ENCODE results near the gene PNPLA3.

PNPLA3 gene

DNA sequence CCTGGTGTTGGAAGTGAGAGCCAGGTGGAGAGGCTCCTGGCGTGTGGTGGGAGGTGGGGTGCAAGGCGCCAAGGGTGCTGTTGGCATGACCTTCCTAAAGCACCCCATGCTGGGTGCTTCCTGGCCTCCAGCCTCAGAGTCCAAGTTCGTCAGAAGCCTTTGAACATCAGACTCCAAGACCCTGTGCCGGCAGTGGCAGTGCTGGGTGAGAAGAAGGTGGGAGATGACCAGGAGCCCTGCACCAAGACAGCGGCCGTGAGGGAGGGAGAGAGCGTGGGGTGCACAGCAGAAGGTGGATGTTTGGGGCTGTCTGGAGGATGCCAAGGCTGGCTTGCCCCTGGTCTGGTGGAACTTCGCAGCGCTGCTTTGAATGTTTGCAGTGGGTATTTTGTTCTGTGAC lies 70.8 kb downstream of the PNPLA3 start:
- no peak for DNase-seq

DNA sequence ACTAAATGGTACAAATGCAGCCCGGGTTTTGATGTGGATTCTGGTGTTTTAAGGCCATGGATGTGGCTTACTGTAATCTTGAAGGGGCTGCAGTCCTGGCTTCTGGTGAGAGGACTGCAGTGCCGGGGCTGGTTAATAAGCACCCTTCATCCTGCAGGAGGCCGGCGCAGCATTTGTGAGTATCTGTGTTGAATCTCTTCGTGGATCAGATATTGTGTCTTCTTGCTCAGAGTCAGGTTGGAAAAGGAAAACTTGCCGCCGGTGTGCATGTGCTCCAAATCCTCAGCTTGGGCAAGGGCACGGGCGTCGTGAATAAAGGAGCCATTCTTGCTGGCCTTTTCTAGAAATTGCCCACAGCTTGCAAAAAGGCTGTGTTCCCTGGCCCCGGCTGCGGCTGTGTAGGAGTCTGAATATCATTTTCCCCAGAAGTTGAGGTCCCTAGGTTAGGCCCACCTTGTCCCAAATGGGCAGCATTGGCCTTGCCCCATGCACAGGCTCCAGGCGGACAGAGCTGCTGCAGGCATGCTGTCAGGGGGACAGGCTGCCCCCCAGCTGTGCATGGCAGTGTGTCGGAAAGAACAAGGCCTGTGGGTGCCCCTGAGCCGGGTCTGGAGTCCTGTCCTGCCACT lies 71.6 kb downstream of the PNPLA3 start:
- no peak for DNase-seq

- DNase-seq, result no peak
These were observed 72.2 kb downstream of the PNPLA3 start for GRCh38 chr22:43995798-43996169.

- no peak for DNase-seq
These were observed 72.8 kb downstream of the PNPLA3 start for GRCh38 chr22:43996170-43996980.

GRCh38 chr22:43996981-43997265 lies 73.3 kb downstream of the PNPLA3 start:
- no peak for DNase-seq
